HG03159 (cell line): Measurements from ENCODE around the gene WWC1.
A peak's percentile ranks its signal among the peaks of the same experiment; 100 is the strongest.

ENCODE experiments used
- ATAC-seq: cut with Tn5 transposase; IDR thresholded peaks from one replicate; pipeline ENCODE4 v1.9.1; 2021; ENCODE audit warnings: mild to moderate bottlenecking, moderate library complexity; ENCODE audit not compliant: unreplicated experiment

Gene WWC1

DNA sequence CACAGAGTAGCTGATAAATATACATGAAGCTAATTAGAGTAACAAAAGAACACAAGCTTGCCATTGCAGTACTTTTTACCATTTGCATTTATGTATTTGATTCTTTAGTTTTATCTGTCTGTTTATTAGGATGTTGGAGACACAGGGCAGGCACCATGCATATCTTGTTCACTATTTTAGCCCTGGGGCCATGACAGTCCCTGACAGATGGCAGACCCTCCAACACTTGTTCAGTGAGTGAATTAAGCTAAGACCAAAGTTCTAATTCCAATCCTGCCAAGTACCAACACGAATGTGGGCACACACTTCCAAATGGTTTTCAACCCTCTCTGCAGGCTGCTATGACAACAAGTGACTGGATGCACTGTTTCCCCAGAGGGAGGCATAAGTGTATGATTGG, 182.9 kb downstream of the WWC1 start:
- ATAC-seq, result no peak

DNA sequence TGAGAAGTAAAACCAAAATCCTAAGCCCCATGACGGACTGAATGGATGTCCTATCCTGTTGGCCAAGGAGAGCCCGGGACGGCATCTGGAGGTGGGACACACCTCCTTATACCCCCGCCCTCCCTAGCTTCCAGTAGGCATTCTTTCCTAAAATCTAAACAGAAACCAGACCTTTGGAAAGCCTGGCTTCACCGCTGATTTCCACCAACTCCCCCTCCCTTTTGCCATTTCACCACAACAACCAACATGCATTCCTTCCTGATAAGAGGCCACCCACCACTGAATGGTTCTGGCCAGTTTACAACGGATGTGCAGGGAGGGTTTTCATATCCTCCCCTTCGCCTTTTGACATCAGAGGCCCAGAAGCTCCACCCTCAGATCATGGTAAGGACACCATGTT, 185.6 kb downstream of the WWC1 start:
- ATAC-seq, result no peak

DNA sequence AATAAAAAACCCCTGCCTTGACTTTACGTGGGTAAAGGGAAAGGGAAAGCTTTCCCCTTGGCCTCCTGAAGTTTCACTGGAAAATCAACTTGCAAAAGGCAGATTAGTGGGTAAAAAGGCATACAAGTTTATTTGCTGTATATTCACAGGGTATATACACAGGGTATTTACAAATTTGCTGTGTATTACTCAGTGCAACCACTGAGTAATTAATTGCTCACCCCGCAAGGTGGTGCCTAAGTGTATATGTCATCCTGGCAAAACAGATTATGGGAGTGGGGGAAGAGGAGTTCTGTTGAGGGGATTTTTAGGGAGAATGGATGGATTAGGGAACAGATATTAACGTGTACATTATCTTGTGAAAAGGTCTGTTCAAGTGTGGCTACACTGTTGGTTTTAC, 187.7 kb downstream of the WWC1 start:
- ATAC-seq, result no peak

DNA sequence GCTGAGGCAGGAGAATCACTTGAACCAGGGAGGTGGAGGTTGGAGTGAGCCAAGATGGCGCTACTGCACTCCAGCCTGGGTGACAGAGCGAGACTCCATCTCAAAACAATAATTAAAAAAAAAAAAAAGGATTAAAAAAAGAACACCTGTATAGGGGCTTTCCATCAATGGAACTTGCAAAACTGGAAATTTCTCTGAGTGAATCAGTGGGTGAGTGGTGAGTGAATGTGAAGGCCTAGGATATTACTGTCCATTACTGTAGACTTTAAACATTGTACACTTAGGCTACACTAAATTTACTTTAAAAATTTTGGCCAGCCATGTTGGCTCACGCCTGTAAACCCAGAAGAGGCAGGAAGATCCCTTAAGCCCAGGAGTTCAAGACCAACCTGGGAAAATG, 189.2 kb downstream of the WWC1 start:
- no peak for ATAC-seq

DNA sequence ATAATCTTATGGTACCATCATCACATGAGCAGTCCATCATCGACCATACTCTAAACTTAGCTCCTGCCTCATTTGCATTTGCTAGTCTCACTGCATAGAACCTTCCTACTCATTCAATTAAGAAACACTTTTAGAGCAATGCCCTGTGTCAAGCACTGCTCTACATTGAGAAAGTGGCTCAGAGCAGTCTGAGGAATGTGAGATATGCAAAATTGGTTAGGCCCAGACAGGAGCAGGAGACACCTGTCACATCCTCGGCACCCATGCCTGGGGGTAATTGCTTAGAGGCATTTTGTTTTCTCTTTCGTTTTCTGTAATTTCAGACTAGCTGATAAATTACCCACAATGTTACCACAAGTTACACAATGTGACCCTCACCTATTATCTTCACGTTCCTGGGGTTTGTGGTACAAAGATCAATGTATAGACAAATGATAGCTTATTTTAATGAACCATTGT, 189.9 kb downstream of the WWC1 start:
- ATAC-seq, result peak; percentile 97

DNA sequence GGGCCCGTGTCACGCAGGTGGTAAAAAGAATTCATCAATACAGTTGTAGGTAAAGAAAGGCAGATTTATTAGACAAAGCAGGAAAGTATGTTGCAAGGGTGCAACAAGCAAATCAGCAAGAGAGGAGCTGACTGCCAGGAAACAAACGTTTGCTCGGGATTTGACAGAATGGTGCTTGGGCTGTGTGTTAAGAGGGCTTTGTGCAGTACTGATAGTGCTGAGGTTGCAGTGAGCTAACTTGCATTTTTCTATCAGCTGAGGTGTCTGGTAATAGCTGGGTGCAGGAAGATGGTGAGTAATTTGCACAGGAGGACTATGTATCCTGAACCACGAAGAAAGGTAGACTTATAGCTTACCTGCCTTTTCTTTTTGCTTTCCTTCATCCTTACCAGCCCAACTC, 190.9 kb downstream of the WWC1 start:
- no peak for ATAC-seq

DNA sequence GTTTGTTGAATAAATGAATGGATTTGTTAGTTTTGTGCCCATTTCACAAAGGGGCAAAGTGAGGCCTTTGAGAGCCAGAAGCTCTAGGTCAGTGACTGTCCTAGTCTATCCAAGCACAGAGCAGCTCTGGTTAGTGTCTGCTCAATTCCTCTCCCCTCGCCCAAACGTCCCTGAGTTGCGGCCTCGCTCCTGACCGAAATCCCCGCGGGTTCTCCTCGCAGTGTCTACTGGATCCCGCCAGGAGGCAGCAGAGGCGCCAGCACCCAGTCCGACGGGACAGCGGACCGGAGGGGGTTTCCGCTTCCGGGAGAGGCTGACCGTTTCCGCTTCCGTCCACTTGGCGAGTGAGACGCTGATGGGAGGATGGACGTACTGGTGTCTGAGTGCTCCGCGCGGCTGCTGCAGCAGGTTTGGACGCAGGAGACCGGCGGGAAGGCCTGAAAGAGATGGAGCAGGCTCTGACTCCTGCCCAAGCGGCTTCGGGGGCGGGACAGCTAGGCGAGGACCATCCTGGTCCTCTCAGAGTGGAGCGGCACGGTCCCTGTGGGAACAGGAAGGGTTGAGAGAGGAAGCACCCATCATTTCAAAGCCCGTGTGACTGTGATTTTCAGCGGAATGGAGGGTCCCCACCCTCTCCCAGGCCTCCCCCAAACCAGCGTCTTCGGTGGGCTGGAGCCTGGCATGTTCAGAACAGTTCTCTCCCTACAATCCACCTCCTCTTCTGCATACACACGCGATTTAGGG, 194.9 kb downstream of the WWC1 start, which contains the start of gene RARS1:
RARS1 (plus strand) TSS at position 336 of the 744 bp plus-strand sequence; CDS start at position 364, 28 bp downstream.
- peak; percentile 80 for ATAC-seq

DNA sequence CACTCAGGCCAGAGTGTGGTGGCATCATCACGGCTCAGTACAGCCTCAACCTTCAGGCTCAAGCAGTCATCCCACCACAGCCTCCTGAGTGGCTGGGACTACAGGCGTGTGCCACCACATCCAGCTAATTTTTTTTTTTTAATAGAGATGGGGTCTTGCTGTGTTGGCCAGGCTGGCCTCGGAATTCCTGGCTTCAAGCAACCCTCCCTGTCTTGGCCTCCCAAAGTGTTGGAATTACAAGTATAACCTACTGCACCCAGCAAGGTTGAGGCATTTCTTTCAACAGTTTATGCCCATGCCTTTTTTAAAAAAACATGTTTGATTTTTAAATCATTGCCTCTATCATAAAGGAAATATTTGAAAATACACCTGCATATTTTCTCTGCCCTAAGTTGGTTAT, 197.6 kb downstream of the WWC1 start:
- ATAC-seq, result no peak

DNA sequence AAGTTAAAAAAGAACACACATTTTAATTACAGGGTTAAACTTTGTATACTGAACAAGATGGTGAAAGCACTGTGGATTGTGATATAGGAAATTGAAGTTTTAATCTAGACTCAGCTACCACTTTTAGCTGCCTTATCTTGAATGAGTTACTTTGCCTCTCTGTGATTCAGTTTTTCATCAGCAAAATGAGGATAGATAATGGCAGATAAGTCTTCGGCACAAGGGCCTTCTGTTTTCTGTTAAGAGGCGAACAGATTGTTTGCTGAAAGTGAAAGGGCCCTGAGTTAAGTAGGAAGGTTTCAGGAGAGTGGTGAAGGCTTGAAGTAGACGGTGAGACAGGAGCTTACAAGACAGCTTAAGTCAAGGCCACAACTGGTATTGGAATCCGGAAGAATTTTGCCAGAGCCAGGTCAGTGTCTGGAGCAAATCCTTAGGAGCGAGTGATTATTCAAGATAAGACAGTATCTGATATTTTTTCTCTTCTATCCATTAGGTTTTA, 202.7 kb downstream of the WWC1 start:
- ATAC-seq, result no peak

DNA sequence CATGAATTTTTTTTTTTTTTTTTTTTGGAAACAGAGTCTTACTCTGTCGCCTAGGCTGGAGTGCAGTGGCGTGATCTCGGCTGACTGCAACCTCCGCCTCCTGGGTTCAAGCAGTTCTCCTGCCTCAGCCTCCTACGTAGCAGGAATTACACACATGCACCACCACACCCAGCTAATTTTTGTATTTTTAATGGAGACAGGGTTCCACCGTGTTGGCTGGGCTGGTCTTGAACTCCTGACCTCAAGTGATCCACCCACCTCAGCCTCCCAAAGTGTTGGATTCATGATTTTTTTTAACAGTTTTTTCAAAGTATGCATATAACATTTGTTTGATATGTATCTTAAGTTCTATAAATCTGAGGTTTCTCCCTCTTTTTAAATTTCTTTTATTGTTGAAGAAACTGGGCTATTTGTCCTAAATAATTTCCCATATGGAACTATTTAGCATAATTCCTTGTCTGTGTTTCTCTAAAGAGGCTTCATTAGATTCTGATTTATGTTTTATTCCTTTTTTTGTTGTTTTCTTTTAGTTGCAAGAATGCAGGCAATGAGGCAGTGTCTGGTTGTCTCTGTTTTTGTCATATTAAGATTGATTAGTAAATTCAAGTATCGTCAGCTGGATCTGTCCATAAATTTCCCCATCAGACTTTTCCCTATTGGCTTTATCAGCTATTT, 211.3 kb downstream of the WWC1 start:
- no peak for ATAC-seq

DNA sequence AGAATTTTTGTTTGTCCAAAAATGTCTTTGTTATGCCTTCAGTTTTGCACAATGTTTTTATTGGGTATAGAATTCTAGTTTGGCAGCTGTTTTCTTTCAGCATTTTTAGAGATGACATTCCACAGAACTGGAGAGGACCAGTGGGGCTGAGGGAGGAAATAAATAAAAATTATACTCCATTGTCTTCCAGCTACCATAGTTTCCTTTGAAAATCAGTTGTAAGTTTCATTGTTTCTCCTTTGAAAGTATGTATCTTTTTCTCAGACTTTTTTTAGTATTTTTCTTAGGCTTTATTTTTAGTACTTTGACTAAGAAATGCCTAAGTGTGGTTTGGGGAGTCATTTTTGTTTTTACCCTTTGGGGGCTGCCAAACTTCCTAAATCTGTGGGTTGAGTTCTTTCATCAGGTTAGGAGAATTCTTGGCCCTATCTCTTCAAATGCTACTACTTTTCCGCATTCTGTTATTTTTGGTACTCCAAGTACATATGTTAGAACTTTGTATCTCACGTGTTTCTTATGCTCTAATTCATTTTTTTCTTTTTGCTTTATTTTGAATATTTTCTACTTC, 222.5 kb downstream of the WWC1 start:
- ATAC-seq, result no peak
